ENCODE measurements around the gene ATP11C. TPM values are rescaled to one million over a fixed set of nuclear protein-coding genes. Genes with fewer than 3 reads are reported as not detected.

The ATP11C gene
- total and polyA plus RNA-seq, 10 of the 15 experiments (the other 5 are each of a cell fraction or from before 2014, with no cell fraction given): 16.2 to 44.0 (median 24.8) TPM

DNA sequence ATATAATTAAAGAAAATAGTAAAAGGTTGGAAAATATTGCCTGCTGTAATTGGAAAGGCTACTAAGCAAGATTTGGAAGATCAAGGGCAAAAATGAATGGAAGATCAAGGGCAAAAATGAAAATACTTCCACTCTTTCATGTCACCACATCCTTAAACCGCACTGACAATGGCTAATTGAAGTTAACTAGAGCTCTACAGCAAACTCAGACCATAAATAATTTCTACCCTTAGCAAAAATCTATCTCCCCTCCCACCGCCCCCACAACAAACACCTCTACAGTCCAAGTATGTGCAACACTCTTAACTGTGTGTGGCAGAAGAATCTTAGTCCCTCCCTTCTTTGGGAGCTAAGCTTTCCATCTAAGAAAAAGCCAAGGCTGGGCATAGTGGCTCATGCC, 27.1 kb downstream of the ATP11C start (continued):
- TF ChIP-seq ZBED1 (IDR thresholded peaks at IDR 0.05; ENCODE audit: borderline replicate concordance) (no peak), SMAD1 (IDR thresholded peaks at IDR 0.05; ENCODE audit: low read depth, partially characterized antibody) (no peak), ZNF384 (IDR thresholded peaks at IDR 0.05; ENCODE audit: borderline replicate concordance, low read depth, low read length) (no peak), NRF1 (conservative IDR thresholded peaks at IDR 0.05; ENCODE audit: low read depth, low read length) (no peak), JUND (IDR thresholded peaks at IDR 0.05; ENCODE audit: low read depth, low read length) (no peak), JUNB (IDR thresholded peaks at IDR 0.05) (no peak)

DNA sequence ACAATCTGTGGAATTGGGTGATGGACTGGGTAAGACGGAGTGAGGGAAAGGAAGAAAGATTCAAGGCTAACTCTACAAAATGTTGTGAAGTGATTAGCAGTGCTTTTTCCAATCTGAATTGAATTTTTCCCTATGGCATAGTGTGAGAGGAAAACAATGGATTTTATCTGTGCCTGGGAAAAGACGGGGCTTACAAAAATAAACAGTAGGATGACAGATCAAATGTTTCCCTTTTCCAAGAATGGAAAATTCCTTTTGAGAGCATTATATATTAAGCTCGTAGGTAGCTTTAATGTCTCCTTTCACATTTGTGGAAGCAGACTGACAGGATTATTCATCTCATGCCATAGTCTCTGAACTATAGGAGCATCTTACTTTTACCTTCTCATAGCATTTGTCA, 27.8 kb downstream of the ATP11C start:
- POLR2A ChIA-PET: interaction anchor here (1.5 kb wide), 1 partner anchor 22 kb away, joined by 3 read pairs; no protein-coding TSS in a partner anchor
- CTCF ChIA-PET: no interaction called here
- DNase-seq (ENCODE audit: low read depth, low spot score) (no peak), ATAC-seq (no peak), FAIRE-seq (no peak)
- H3K4me1 ChIP-seq (ENCODE audit: control insufficient read depth, insufficient read depth, low read length): no peaks in the 10 kb centered on the region; the same call in 1 of the 2 replicates
- BruUV-seq (replicated peaks): no TSS peak
- in situ Hi-C loops (cut with MboI): no loop called here
- 40% methylated on average over 3 of the region's 3 CpGs for WGBS (ENCODE audit: insufficient coverage, insufficient replicate concordance, low lambda C conversion rate, missing lambda C conversion rate)
- H3K27me3 ChIP-seq (replicated peaks in 1 of 2; ENCODE audit: control insufficient read depth in 2 of 2, insufficient read depth in 2 of 2, low read length in 1 of 2): no peaks in the 10 kb centered on the region
- H3K36me3 ChIP-seq (ENCODE audit: control insufficient read depth in 2 of 2, insufficient read depth in 2 of 2, low read length in 1 of 2): no peaks in the 10 kb centered on the region
- no peak overlapping the region for H3K27ac ChIP-seq (ENCODE audit: control insufficient read depth, insufficient read depth)
- H3K4me3 ChIP-seq: no peak overlapping the region
- SMC1A ChIA-PET (ENCODE audit: uncharacterized antibody, unreplicated experiment): interaction anchor here (2.2 kb wide), 1 partner anchor 25 kb away, joined by 8 read pairs; no protein-coding TSS in a partner anchor
- H3K9me3 ChIP-seq (replicated peaks; ENCODE audit: control insufficient read depth, insufficient read depth, low read length): no peaks in the 10 kb centered on the region
- intact Hi-C loops (cut with micrococcal nuclease; ENCODE audit: unreplicated experiment): no loop called here
- TF ChIP-seq TCF3 (IDR thresholded peaks at IDR 0.05; ENCODE audit: borderline replicate concordance, insufficient read depth, low read depth, low read length) (no peak), BACH1 (IDR thresholded peaks at IDR 0.05; ENCODE audit: borderline replicate concordance) (no peak), MXI1 (IDR thresholded peaks at IDR 0.05; ENCODE audit: low read depth, low read length) (no peak), MTA2 (IDR thresholded peaks at IDR 0.05; ENCODE audit: low read depth) (no peak)
- RAD21 ChIA-PET (ENCODE audit: unreplicated experiment): no interaction called here
- peaks cover 9% of the 10 kb centered on the region for H3K79me2 ChIP-seq (ENCODE audit: control insufficient read depth, insufficient read depth, low read length)
- H3K4me2 ChIP-seq (ENCODE audit: control insufficient read depth, insufficient read depth): no peak overlapping the region
- no peaks in the 10 kb centered on the region for H4K20me1 ChIP-seq (ENCODE audit: control insufficient read depth, insufficient read depth)
- H3K9ac ChIP-seq (ENCODE audit: control insufficient read depth, insufficient read depth, low read length): no peak overlapping the region
- no peak overlapping the region for H2AFZ ChIP-seq (ENCODE audit: control insufficient read depth, low read depth, low read length)
